ENCODE results near the gene ATAT1.
"Not testable (repeated sequence)": the region's sequence is repeated elsewhere in the genome, so short reads cannot be mapped to it uniquely, and the experiment has no call there.

ATAT1 gene

DNA sequence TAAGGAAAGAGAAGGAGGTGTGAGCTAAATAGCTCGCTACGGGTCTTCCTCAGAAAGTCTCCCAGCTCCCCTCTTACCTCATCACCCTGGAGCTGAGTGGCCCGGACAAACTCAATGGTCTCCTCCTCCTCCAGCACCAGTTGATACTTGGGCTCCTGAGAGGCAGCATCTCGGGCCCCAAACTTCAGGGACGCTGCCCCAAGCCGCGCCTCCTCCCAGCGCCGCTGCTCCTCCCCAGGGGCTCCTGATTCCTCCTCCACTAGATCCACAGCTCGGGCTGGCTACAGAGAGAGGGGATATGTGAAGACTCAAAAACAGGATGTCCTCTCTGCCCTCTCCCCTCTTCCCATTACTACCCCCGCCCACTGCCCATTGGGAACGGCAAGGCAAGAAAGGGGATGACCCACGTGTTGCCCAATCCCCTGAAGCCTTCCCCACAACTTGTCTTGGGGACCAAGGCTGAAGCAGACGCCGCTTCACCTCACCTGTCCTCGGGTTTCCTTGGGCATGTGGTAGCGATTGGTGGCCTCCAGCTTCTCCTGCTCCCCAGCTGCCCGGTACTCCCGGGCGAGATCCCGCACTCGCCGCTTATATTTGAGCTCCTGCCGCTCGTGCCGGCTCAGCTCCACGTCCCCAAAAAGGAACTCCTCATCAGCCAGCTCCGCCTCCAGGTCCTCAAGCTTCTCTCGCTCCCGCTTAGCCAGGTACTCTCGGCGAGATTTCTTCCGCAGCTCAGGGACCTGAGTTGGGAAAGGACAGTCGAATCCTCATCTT is 38.5 kb downstream of the ATAT1 start:
- no peak overlapping the region for H3K4me3 ChIP-seq (ENCODE audit: low read depth, low read length)
- TF ChIP-seq, protein P1, sequence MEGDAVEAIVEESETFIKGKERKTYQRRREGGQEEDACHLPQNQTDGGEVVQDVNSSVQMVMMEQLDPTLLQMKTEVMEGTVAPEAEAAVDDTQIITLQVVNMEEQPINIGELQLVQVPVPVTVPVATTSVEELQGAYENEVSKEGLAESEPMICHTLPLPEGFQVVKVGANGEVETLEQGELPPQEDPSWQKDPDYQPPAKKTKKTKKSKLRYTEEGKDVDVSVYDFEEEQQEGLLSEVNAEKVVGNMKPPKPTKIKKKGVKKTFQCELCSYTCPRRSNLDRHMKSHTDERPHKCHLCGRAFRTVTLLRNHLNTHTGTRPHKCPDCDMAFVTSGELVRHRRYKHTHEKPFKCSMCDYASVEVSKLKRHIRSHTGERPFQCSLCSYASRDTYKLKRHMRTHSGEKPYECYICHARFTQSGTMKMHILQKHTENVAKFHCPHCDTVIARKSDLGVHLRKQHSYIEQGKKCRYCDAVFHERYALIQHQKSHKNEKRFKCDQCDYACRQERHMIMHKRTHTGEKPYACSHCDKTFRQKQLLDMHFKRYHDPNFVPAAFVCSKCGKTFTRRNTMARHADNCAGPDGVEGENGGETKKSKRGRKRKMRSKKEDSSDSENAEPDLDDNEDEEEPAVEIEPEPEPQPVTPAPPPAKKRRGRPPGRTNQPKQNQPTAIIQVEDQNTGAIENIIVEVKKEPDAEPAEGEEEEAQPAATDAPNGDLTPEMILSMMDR (IDR thresholded peaks at IDR 0.05; ENCODE audit: control insufficient read depth, extremely low read depth, insufficient read depth), result no peak
- no peak for DNase-seq (ENCODE audit: low read depth)

DNA sequence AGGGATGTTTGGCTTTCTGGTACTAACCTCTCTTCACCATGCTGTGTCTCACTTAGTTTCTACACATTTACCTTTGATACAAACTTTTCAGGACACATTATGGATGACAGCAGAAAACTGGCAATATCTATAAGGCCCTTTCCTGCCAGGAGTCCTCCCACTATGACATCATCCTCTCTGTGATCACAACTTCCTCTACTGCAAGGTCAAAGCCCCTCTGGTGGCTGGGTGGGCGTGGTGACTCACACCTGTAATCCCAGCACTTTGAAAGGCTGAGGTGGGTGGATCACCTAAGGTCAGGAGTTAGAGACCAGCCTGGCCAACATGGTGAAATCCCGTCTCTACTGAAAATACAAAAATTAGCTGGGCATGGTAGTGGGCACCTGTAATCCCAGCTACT is 39.6 kb downstream of the ATAT1 start:
- H3K4me3 ChIP-seq (ENCODE audit: low read depth, low read length); DNase-seq (ENCODE audit: low read depth): not testable (repeated sequence)

DNA sequence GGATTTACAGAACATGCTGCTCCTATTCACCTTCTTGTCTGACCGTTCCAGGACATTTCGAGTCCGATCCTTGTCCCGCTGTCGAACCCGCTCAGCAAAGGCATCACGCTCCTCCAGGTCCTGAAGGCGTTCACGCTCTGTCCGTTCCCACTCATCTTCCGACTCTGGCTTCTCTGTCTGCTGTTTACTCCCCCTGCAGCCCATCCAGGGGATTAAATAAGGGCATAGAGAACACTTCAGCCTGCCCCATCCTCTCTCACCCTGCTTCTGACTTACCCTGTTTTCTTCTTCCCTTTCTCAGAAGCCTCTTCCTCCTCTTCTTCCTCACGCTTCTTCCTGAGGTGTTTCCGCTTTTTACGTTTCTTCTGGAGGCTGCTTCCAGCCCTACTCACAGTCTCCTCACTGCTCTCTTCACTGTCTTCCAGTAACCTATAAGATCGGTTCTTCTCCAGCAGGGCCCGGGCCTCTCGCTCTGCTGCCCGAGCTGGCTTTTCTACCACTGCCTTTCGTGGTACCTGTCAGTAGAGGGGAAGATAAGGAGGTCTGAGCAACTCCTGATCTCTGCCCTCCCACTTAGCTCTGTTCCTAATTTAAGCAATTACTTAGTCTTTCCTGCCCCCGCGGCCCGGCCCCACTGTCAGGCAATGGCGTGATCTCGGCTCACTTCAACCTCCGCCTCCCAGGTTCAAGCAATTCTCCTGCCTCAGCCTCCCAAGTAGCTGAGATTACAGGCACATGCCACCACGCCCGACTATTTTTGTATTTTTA is 44.3 kb downstream of the ATAT1 start:
- no peak for DNase-seq (ENCODE audit: low read depth)
- TF ChIP-seq, protein P1 (IDR thresholded peaks at IDR 0.05; ENCODE audit: control insufficient read depth, extremely low read depth, insufficient read depth), result no peak
- peak overlapping the region; percentile 84 for H3K4me3 ChIP-seq (ENCODE audit: low read depth, low read length)

DNA sequence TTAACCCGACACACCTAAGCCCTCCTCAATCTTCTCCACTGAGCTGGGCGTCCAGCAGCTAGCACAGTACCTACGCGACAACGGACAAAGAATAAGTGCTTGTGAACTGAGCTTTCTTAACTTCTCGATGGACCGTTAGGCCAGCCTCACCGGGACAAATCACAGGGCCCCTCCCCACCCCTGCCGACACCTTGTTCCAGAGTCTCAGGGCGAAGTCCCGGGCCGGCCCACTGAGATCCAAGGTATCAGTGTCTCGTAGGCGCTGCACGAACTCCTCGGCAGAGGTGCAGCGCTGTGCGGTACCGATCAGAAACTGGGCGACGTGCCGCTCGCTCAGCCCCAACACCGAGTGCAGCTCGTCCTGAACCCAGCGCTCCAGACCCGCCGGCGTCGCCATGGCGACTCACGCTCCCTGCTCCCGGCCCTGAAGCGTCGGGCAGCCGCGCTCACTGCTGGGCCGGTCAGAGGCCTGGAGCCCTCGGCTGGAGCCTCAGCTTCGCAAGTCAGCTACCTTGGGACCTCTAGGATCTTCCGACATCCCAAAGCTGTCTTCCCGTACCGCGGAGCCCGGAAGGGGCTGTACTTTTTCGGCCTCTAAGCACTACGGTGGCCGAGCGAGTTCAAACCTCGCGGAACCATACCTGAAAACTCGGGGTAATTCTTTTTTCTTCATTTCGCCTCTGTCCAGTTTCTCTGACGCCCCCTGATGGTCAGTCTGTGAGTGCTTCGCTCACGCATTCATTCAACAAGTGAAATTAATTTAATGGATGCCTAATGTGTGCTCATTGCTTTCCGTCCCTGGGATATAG is 46.0 kb downstream of the ATAT1 start, which contains the start of gene DHX16:
Gene DHX16 (minus strand): TSS at position 562 of the 809 bp plus-strand sequence. CDS start 165 bp downstream, at position 397.
- TF ChIP-seq, protein P1 (IDR thresholded peaks at IDR 0.05; ENCODE audit: control insufficient read depth, extremely low read depth, insufficient read depth), result peak; percentile 88

DNA sequence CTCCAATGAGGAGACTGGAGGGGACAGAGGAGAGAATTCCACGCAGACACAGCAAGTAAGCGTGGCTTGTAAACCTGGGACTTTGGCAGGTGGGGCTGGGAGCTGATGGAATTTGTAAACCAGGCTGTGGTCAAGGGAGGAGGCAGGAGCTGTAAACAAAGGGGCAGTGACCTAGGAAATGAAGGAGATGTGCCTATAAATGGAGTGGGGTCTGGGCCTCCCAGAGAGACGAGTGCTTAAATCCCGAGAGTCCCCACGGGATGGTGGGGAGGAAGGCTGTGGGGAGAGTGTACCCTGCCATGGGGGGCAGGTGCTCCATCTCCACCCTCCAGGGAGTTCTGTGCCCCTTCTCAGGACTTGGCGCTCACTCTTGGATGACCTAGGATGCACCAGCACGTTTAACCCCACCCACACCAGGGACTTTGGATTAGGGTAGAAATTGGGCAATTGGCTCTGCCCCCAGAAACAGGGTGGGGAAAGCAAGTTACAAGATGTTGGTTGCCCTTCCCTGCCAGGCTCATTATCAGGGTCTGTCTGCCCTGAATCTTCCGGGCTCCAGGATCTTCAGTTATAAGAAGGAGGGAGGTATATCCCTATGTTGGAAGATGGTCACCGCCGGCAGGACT is 50.1 kb downstream of the ATAT1 start:
- DNase-seq (ENCODE audit: low read depth), result no peak
- H3K4me3 ChIP-seq (ENCODE audit: low read depth, low read length), result no peak overlapping the region
- TF ChIP-seq, protein P1 (IDR thresholded peaks at IDR 0.05; ENCODE audit: control insufficient read depth, extremely low read depth, insufficient read depth), result no peak

More for the DNA sequence above, 46.0 kb downstream of the ATAT1 start, which contains the start of gene DHX16:
- peak within 1 kb of the TSS; percentile 84 for H3K4me3 ChIP-seq (ENCODE audit: low read depth, low read length)
- DNase-seq (ENCODE audit: low read depth), result peak; percentile 96

DNA sequence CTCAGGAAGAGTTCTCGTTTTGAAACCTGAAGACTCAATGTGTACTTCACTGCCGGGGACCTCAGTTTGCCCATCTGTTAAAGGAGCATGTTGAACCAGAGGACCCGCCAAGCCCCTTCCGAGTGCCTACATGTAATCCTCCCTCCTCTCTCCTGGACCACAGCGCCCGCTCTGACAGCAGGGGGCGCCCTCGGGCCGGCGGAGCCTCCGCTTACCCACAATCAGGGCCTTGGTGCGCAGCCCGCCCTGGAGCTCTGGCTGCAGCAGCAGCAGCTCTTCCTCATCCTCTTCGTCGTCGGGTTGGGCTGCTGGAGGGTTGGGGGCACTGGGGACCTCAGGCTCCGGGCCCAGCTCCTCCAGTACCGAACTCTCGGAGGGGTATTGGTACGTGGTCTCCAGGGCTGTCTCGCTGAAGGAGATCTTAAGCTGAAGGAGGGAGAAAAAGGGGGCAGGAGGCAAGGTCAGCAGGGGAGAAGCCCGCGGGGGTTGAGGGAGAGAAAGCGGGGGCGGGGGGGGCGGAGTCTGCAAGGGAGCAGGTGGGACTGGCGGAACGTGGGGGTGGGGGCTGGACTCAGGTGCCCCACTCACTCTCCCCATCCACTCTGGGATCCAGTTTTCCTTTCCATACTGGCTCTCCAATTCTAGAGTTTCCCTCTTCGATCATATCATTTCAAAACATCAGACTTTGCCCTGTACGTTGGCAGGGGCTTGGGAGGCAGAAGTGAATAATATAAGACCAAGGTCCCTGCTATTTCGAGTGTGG is 52.5 kb downstream of the ATAT1 start:
- no peak for DNase-seq (ENCODE audit: low read depth)
- no peak overlapping the region for H3K4me3 ChIP-seq (ENCODE audit: low read depth, low read length)
- TF ChIP-seq, protein P1 (IDR thresholded peaks at IDR 0.05; ENCODE audit: control insufficient read depth, extremely low read depth, insufficient read depth), result peak; percentile 92

Measured in LNCaP clone FGC (cell line).